Activated naive CD4-positive, alpha-beta T cell treated with anti-CD3 and anti-CD28 coated beads, Interleukin-2, amount 50 U/mL, for 16 hours (primary cell): Measurements from ENCODE around the gene FRS3.
"Not testable (repeated sequence)": the region's sequence is repeated elsewhere in the genome, so short reads cannot be mapped to it uniquely, and the experiment has no call there.

Source experiments
- DNase-seq: peaks from one replicate; pipeline ENCODE4 v3.0.0-alpha.2; 2020

The FRS3 gene

DNA sequence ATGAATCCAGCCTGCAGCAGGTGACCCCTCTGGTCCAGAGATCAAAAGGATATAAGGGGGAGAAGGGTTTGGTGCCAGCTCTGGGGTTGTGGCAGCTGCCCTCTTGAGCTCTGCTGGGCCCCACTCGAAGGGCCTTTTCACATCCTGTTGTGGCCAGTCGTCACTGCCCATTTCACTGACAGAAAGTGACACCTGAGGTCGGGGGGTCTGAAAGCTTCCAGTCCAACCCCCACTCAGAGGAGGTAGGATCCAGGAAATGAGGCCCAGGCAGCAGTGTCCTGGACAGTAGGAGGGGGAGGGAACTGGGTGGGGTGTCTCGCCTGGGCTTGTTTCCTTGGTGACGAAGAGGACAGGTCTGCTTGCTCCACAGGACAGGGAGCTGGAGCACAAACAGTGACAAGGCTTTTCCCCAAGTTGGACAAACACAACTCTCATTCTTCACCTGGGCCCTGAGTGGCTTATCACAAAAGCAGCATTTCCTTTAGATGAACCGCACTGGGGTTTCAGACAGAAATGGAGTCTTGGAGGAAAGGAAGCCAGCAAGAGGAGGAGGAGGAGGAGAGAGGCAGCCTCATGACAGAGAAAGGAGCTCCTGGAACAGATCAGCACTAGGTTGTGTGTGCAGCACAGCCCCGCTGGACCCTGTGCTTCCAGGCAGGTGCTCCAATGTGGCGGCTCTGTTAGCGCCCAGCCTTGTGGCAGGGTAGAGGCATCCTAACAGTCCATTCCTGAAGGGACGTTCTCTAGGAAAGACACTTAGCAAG, 11.0 kb downstream of the FRS3 start:
- DNase-seq, result no peak

GRCh38 chr6:41767112-41767833, 12.4 kb downstream of the FRS3 start:
- DNase-seq, result no peak

- DNase-seq, result not testable (repeated sequence)
Observed at GRCh38 chr6:41766043-41766664, 13.5 kb downstream of the FRS3 start.

- no peak for DNase-seq
Observed at GRCh38 chr6:41763470-41763869, 16.2 kb downstream of the FRS3 start.

- DNase-seq, result no peak
Observed at GRCh38 chr6:41759905-41760579, 19.7 kb downstream of the FRS3 start.

GRCh38 chr6:41759106-41759904, 20.4 kb downstream of the FRS3 start:
- no peak for DNase-seq

- no peak for DNase-seq
Observed at GRCh38 chr6:41758641-41759035, 21.1 kb downstream of the FRS3 start.

- DNase-seq, result no peak
Observed at GRCh38 chr6:41757931-41758640, 21.6 kb downstream of the FRS3 start.

- no peak for DNase-seq
Observed at GRCh38 chr6:41757271-41757670, 22.4 kb downstream of the FRS3 start.

DNA sequence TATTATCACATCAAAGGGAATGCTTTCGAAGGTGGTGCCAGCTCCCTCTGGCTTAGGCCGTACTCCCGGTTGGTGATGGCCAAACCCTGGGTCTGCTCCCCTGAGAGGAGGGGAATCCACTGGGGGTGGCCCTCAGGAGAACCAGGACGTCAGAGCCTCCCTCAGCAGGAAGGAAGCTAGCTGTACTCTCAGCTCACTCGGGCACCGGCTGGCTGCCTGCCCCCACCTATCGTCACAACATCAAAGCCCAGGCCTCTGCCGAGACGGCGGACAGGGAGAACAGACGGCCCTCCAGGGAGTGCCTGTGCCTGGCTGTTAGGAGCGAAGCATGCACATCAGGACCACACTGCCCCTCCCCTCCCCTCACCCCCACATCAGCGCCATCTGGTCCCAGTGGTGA, 23.3 kb downstream of the FRS3 start:
- no peak for DNase-seq

DNA sequence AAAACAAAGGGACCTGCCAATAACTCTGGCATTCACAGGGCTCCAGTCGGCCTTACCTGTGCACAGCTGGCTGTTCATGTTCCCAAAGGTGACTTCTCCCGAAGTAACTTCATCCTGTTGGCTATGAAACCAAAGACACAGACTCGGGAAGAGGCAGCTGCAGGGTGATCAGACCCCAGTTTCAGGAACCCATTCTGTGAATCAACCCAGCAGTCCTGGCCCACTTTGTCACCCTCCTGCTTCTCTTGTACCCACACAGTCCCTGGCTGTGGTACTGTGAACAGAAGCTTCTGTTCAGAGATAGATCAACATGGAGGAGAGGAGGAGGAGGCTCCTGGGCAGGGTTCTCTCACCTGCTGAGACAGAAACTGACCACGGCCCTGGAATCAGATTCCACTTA, 23.8 kb downstream of the FRS3 start:
- no peak for DNase-seq

DNA sequence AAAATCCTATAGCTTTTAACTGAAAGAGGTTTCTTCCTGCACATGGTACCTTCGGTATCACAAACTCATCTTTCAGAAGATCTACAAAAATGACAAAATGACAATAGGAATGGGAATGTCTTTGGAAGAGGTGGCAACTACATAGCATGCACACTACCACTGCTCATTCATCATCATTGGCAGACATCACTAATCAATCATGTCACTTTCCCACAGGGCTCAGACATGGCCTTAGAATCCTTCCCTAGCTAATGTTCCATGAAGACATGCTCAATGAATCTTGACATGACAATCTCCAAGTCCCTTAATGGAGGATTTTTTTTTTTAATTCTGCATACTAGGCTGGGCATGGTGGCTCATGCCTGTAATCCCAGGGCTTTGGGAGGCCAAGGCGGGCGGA, 29.3 kb downstream of the FRS3 start:
- DNase-seq, result no peak

GRCh38 chr6:41748542-41748941, 31.2 kb downstream of the FRS3 start:
- DNase-seq, result no peak

GRCh38 chr6:41748102-41748477, 31.6 kb downstream of the FRS3 start:
- DNase-seq, result no peak

DNA sequence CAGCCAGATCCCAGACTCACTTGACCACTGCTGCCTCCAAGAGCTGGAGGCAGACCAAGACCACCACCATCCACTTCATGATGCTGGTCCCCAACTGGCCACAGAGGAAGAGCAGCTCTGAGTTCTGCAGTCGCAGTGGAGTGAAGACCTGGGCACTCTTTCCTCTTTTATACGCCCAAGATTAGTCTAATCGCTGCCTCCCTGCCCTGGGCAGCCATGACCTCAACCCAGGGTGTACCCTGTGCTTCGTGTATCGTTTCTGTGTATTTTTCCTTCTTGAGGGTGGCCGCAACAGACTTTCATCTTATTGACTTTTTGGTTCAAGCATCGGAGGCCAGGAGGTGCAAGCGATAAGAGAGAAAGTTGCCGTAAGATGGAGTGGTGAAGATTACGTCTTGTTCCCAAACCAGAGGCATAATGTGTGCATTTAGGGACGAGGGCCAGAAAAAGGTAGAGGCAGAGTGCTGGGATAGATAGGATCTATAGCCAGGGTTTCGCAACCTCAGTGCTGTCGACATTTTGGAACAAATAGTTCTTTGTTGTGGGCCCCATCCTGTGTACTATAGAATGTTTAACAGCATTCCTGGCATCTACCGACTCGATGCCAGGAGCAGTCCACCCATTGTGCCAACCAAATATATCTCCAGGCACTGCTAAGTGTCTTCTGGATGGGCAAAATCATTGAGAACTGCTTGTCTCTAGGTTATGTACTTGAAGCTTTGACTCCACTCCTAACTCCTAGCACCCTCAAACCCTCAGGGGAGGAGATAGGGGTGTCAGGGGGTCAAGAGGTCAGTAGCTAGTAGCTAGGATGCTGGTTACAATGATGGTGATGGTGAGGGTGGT, 32.2 kb downstream of the FRS3 start, which contains the start of gene PGC:
Gene PGC (minus strand): TSS at position 142 of the 846 bp plus-strand sequence. CDS start 63 bp downstream, at position 79.
- no peak for DNase-seq

GRCh38 chr6:41746107-41746506, 33.6 kb downstream of the FRS3 start:
- DNase-seq, result no peak

- DNase-seq, result no peak
Observed at GRCh38 chr6:41744236-41744787, 35.4 kb downstream of the FRS3 start.

- no peak for DNase-seq
Observed at GRCh38 chr6:41743406-41744235, 36.1 kb downstream of the FRS3 start.
